Stimulated activated CD8-positive, alpha-beta memory T cell treated with anti-CD3 and anti-CD28 coated beads, Interleukin-7, amount 100 ng/mL, for 1 hour (primary cell): Measurements from ENCODE around the gene ZNF3.
"Not testable (repeated sequence)": the region's sequence is repeated elsewhere in the genome, so short reads cannot be mapped to it uniquely, and the experiment has no call there.

Experiments
- DNase-seq, 2 donors: peaks; one replicate each; pipeline ENCODE4 v3.0.0-alpha.2; 2020; ENCODE audit warnings: low read depth in 2 of 2

ZNF3 gene

GRCh38 chr7:100081535-100082102, at the start of gene ZNF3:
Gene ZNF3 (minus strand): TSS chr7:100081723. CDS start chr7:100077357, 4,366 bp downstream.
- DNase-seq = peak; percentile 91 to 95

- DNase-seq = peak; percentile 77
Measured at GRCh38 chr7:100130608-100131453, 49.3 kb upstream of the ZNF3 start.

GRCh38 chr7:100130220-100130607, 48.7 kb upstream of the ZNF3 start:
- not testable (repeated sequence) for DNase-seq

- no peak for DNase-seq
Measured at GRCh38 chr7:100128637-100128963, 47.1 kb upstream of the ZNF3 start.

GRCh38 chr7:100127866-100128636, 46.5 kb upstream of the ZNF3 start:
- DNase-seq = no peak

- peak; percentile 70 to 83 for DNase-seq
Measured at GRCh38 chr7:100126931-100127865, 45.7 kb upstream of the ZNF3 start, which contains the start of gene MBLAC1. Gene MBLAC1 (plus strand): TSS chr7:100126967. CDS start chr7:100127396, 429 bp downstream.

- DNase-seq = no peak
Measured at GRCh38 chr7:100126239-100126930, 44.9 kb upstream of the ZNF3 start.

GRCh38 chr7:100124301-100125230, 43.0 kb upstream of the ZNF3 start:
- DNase-seq = no peak

GRCh38 chr7:100122568-100122967, 41.0 kb upstream of the ZNF3 start:
- no peak for DNase-seq

GRCh38 chr7:100122067-100122466, 40.5 kb upstream of the ZNF3 start:
- no peak for DNase-seq

GRCh38 chr7:100120733-100121036, 39.2 kb upstream of the ZNF3 start:
- DNase-seq = no peak

- DNase-seq = peak; percentile 43 to 47
Measured at GRCh38 chr7:100119970-100120732, 38.6 kb upstream of the ZNF3 start.

GRCh38 chr7:100119072-100119969, 37.8 kb upstream of the ZNF3 start, which contains the start of the genes CNPY4 and TAF6:
Gene CNPY4 (plus strand): TSS chr7:100119634. CDS start chr7:100119745, 111 bp downstream.
Gene TAF6 (minus strand): TSS chr7:100119358. CDS start chr7:100114209, 5,149 bp downstream.
- peak; percentile 91 to 92 for DNase-seq

GRCh38 chr7:100118388-100119071, 37.0 kb upstream of the ZNF3 start:
- no peak for DNase-seq

GRCh38 chr7:100115026-100115425, 33.5 kb upstream of the ZNF3 start:
- no peak for DNase-seq

- no peak for DNase-seq
Measured at GRCh38 chr7:100111914-100112313, 30.4 kb upstream of the ZNF3 start.

- no peak for DNase-seq
Measured at GRCh38 chr7:100111156-100111555, 29.6 kb upstream of the ZNF3 start.
